Fibroblast of pulmonary artery (primary cell): ENCODE measurements around the gene HAUS8.

ENCODE experiments used
- DNase-seq: peaks from one replicate; pipeline ENCODE4 v3.0.0-alpha.2; 2010; ENCODE audit warnings: low read depth
- H3K4me3 ChIP-seq: replicated peaks from 2 replicates; pipeline ENCODE4 v1.5.1; 2011; ENCODE audit warnings: low read depth, mild to moderate bottlenecking, control low read depth, low read length, moderate library complexity
- CTCF ChIP-seq: IDR thresholded peaks from 2 replicates; pipeline ENCODE4 v1.5.1; 2011; ENCODE audit warnings: mild to moderate bottlenecking, control low read depth, low read length, inconsistent platforms; ENCODE audit errors: missing control alignments

Gene HAUS8

DNA sequence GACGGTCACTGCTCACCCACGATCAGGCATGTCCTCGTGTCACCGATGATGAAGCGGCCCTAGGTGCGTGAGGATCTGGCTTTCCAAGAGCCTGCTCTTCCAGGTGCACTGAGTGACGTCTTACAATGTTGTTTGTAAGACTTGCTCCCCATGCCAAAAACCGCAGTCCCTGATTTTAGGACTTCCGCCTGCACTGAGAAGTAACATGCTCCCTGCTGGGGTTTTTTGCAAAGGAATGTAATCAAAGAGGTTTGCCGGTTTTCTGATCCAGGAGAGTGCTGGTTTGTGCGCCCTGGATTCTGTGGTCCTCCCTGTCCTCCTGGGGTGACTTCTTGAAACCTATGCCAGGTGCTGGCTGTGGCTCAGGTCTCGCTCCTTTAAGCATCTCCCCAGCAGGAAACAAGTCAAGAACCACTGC is 39.2 kb upstream of the HAUS8 start:
- no peak overlapping the region for H3K4me3 ChIP-seq
- TF ChIP-seq CTCF, result no peak
- no peak for DNase-seq

DNA sequence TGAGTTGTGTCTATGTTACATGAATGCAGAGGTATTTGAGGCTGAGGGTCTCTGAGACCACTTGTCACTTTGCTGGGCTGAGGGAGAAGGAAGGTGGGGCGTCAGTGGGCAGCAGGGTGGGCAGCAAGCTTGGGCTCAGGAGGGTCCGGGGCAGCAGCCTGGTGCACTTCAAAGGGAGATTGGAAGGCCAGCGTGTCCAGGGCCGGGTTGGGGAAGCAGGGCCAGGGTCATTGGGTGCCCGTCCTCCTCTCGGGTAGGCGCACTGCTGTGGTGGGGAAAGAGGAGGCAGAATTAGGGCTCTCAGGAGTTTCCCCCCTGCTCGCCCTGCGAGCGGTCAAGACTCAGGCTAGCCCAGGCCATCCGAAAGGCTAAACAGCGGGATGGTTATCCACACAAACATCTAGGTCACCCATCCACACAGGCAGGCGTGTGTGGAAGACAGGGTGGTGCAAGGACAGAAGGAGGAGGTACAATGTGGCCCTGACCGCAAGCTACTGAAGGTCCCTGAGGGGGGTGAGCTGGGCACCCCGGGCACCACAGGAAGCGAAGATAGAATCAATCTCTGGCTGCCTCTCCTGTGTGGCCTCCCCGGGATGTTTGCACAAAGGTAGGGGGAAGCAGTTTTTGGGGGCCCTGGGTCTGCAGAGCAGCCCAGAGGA is 38.0 kb upstream of the HAUS8 start:
- no peak for TF ChIP-seq CTCF
- no peak overlapping the region for H3K4me3 ChIP-seq
- no peak for DNase-seq

DNA sequence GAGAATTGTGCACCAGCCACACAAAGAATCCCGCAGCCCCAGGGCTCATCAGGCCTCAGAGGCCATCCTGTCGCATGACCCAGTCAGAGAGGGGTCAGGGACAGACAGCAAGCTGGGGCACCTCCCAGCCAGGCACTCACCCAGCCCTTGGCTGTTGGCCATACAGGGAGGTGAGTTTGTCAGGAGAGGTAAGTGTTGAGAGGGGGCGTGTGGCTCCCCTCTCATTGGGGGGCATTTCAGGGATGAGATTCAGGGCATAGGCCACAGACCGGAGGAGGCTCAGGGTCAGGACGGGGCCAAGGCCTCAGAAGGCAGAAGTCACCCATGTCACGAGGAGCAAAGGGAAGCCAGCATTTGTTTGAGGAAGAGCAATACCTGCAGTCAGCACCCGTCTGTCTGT is 37.4 kb upstream of the HAUS8 start:
- TF ChIP-seq CTCF, result no peak
- DNase-seq, result no peak
- H3K4me3 ChIP-seq, result no peak overlapping the region

GRCh38 chr19:17112271-17112670 is 37.0 kb upstream of the HAUS8 start:
- TF ChIP-seq CTCF, result no peak
- no peak for DNase-seq
- no peak overlapping the region for H3K4me3 ChIP-seq

- H3K4me3 ChIP-seq, result no peak overlapping the region
- DNase-seq, result no peak
- no peak for TF ChIP-seq CTCF
These were observed 36.5 kb upstream of the HAUS8 start for GRCh38 chr19:17111766-17112165.

DNA sequence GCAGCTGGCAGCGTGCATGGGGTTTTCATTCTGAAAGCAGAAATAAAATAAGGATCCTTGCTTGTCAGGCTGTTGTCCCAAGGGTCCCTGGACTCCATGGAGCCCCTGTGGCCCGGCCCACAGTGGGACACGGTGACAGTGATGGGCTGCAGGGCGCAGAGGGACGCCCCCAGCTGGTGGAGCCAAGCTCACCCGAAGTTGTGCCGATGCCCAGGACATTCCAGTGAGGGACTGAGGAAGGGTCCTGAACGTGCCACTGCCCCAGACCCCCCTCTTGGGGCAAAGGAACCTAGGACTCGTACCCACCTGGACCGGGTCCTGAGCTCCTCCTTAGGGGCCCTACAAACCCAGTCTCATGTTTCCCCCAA is 35.3 kb upstream of the HAUS8 start:
- no peak overlapping the region for H3K4me3 ChIP-seq
- no peak for DNase-seq
- TF ChIP-seq CTCF, result no peak

- no peak for TF ChIP-seq CTCF
- DNase-seq, result no peak
- H3K4me3 ChIP-seq, result no peak overlapping the region
These were observed 34.8 kb upstream of the HAUS8 start for GRCh38 chr19:17109962-17110598.
